HepG2 (cell line): Measurements from ENCODE around the gene PIP5K1A. TPM values are rescaled to one million over a fixed set of nuclear protein-coding genes. Genes with fewer than 3 reads are reported as not detected.
A peak's percentile ranks its signal among the peaks of the same experiment; 100 is the strongest.

ENCODE experiments used
- ARID3A ChIP-seq: IDR thresholded peaks from 2 replicates; pipeline ENCODE4 v1.6.1; 2012; ENCODE audit warnings: low read depth, low read length, improper control_type of control experiment
- ATF7-NPFF ChIP-seq: sonication (generic); formaldehyde crosslinking; IDR thresholded peaks from 2 replicates; pipeline ENCODE4 v1.8.1; 2023; ENCODE audit warnings: mild to moderate bottlenecking, low read depth, missing genetic modification reagents, moderate library complexity
- ELK4 ChIP-seq: sonication (generic); formaldehyde crosslinking; IDR thresholded peaks from 2 replicates; pipeline ENCODE4 v1.9.0; 2021; ENCODE audit warnings: missing genetic modification reagents, borderline replicate concordance
- GFI1 ChIP-seq: sonication (generic); formaldehyde crosslinking; IDR thresholded peaks from 2 replicates; pipeline ENCODE4 v1.5.0; 2020; ENCODE audit warnings: missing genetic modification reagents, mild to moderate bottlenecking, borderline replicate concordance
- IKZF5 ChIP-seq: IDR thresholded peaks from 2 replicates; pipeline ENCODE4 v1.6.1; 2018; ENCODE audit warnings: missing genetic modification reagents, mild to moderate bottlenecking, missing compliant biosample characterization
- LBX2 ChIP-seq: sonication (generic); formaldehyde crosslinking; IDR thresholded peaks from 2 replicates; pipeline ENCODE4 v1.5.0; 2020; ENCODE audit warnings: missing genetic modification reagents, mild to moderate bottlenecking, borderline replicate concordance
- MAFK ChIP-seq, 2 experiments: IDR thresholded peaks in 1 of 2; conservative IDR thresholded peaks in 1 of 2; 2 replicates each; pipeline ENCODE4 v1.6.1; 2011; ENCODE audit warnings: improper control_type of control experiment in 2 of 2, low read length in 2 of 2
- PATZ1 ChIP-seq: sonication (generic); formaldehyde crosslinking; IDR thresholded peaks from 2 replicates; pipeline ENCODE4 v1.4.0; 2020; ENCODE audit warnings: missing genetic modification reagents
- PCBP1 ChIP-seq: fragments of 200-400 bp; formaldehyde crosslinking; IDR thresholded peaks from 2 replicates; pipeline ENCODE4 v1.6.1; 2017; ENCODE audit warnings: mild to moderate bottlenecking, low read depth, low read length, borderline replicate concordance
- PLRG1 ChIP-seq: fragments of 450-650 bp; conservative IDR thresholded peaks from 2 replicates; pipeline ENCODE4 v1.6.1; 2016
- SNRNP70 ChIP-seq: fragments of 200-400 bp; formaldehyde crosslinking; IDR thresholded peaks from 2 replicates; pipeline ENCODE4 v1.6.1; 2017; ENCODE audit warnings: mild to moderate bottlenecking, low read depth, low read length, moderate library complexity
- TFDP1 ChIP-seq: IDR thresholded peaks from 2 replicates; pipeline ENCODE4 v1.6.1; 2016; ENCODE audit warnings: missing compliant biosample characterization, missing genetic modification reagents, borderline replicate concordance
- YEATS4 ChIP-seq: sonication (generic); formaldehyde crosslinking; IDR thresholded peaks from 2 replicates; pipeline ENCODE4 v1.4.0; 2020; ENCODE audit warnings: missing genetic modification reagents, borderline replicate concordance
- YY1 ChIP-seq: IDR thresholded peaks from 2 replicates; pipeline ENCODE4 v1.6.1; 2011; ENCODE audit warnings: low read length, low read depth, moderate library complexity, mild to moderate bottlenecking; ENCODE audit not compliant: insufficient read depth, insufficient replicate concordance
- ZNF18 ChIP-seq: sonication (generic); formaldehyde crosslinking; IDR thresholded peaks from 2 replicates; pipeline ENCODE4 v1.8.0; 2022; ENCODE audit warnings: mild to moderate bottlenecking, missing genetic modification reagents; ENCODE audit not compliant: insufficient replicate concordance
- ZNF446 ChIP-seq: sonication (generic); formaldehyde crosslinking; IDR thresholded peaks from 2 replicates; pipeline ENCODE4 v1.5.0; 2020; ENCODE audit warnings: mild to moderate bottlenecking, missing genetic modification reagents
- ZSCAN20 ChIP-seq: sonication (generic); formaldehyde crosslinking; IDR thresholded peaks from 2 replicates; pipeline ENCODE4 v1.4.0; 2020; ENCODE audit warnings: missing genetic modification reagents, mild to moderate bottlenecking, borderline replicate concordance
- polyA plus RNA-seq, 8 experiments: library from polyadenylated mRNA; depleted of rRNA in 3 of 8; stranded (reverse) in 7 of 8; unstranded in 1 of 8; fragments of >200 nt; fragmentation: Illumina TruSeq in 4 of 8; extraction: Trizol in 4 of 8; gene quantifications; 2 replicates each; pipeline versions ENCODE4 v1.2.1 to v1.2.3, GENCODE V29; 2011 to 2016; ENCODE audit warnings: low read depth in 4 of 8, missing spikeins in 1 of 8, mixed read lengths in 1 of 8; ENCODE audit not compliant: insufficient read depth in 1 of 8
- total RNA-seq, 5 experiments: library from RNA; depleted of rRNA; stranded (reverse); fragments of >200 nt; fragmentation: Illumina TruSeq; extraction: Trizol; gene quantifications; 2 replicates each; pipeline ENCODE4 v1.2.3, GENCODE V29; 2016; ENCODE audit warnings: low read depth in 1 of 5

Gene PIP5K1A
- total and polyA plus RNA-seq, 2 of the 13 experiments (the other 11 are each of a cell fraction or from before 2014, with no cell fraction given), result 45.3 to 65.1 TPM

- no peak; the same call in 1 of the 2 replicates for TF ChIP-seq ATF7-NPFF (CRISPR knock-in tag)
- TF ChIP-seq ELK4 (CRISPR knock-in tag), result no peak
- no peak for TF ChIP-seq MAFK (conservative IDR thresholded peaks at IDR 0.05 in 1 of 2, IDR thresholded peaks at IDR 0.05 in 1 of 2; ENCODE audit: low read length in 2 of 2)
- peak; percentile 86 for TF ChIP-seq YY1
- no peak for TF ChIP-seq PCBP1
- TF ChIP-seq PLRG1, result no peak
- peak; percentile 81 for TF ChIP-seq ZNF446 (CRISPR knock-in tag)
- peak; percentile 8; the same call in 1 of the 2 replicates for TF ChIP-seq ZSCAN20 (CRISPR knock-in tag)
- no peak for TF ChIP-seq LBX2
- TF ChIP-seq SNRNP70, result no peak
- no peak for TF ChIP-seq ARID3A
- no peak; the same call in 1 of the 2 replicates for TF ChIP-seq YEATS4 (CRISPR knock-in tag)
- TF ChIP-seq PATZ1 (CRISPR knock-in tag), result no peak; the same call in 1 of the 2 replicates
- peak; percentile 72 for TF ChIP-seq IKZF5
- TF ChIP-seq GFI1, result 0 out of 2 replicates have a peak, but pooled peaks have one; percentile 18
- no peak for TF ChIP-seq ZNF18 (CRISPR knock-in tag)
- TF ChIP-seq TFDP1 (CRISPR knock-in tag), result peak; percentile 64; the same call in 1 of the 2 replicates
These were observed at the start of gene PIP5K1A (continued) for GRCh38 chr1:151198254-151199127.
